Large intestine (tissue), 3 donors: ENCODE measurements around the gene CLDN9. TPM values are rescaled to one million over a fixed set of nuclear protein-coding genes. Genes with fewer than 3 reads are reported as not detected.

Source experiments
- DNase-seq, 2 donors: peaks; one replicate each; pipeline versions ENCODE4 v3.0.0 to v3.0.0-alpha.2; 2013
- H3K27ac ChIP-seq: one replicate; pipeline ENCODE4 v1.5.1; 2013; ENCODE audit warnings: low read length
- H3K27me3 ChIP-seq: 2 replicates; pipeline ENCODE4 v1.6.1; 2013; ENCODE audit warnings: low read length; ENCODE audit not compliant: control insufficient read depth, insufficient read depth
- H3K36me3 ChIP-seq: 2 replicates; pipeline ENCODE4 v1.6.1; 2013; ENCODE audit warnings: low read length; ENCODE audit not compliant: control insufficient read depth, insufficient read depth
- H3K4me1 ChIP-seq: one replicate; pipeline ENCODE4 v1.6.1; 2013; ENCODE audit warnings: low read length; ENCODE audit not compliant: control insufficient read depth, insufficient read depth
- H3K4me3 ChIP-seq: one replicate; pipeline ENCODE4 v1.5.1; 2013; ENCODE audit warnings: low read length
- H3K9me3 ChIP-seq: one replicate; pipeline ENCODE4 v1.6.1; 2013; ENCODE audit warnings: mild to moderate bottlenecking, low read depth, low read length, moderate library complexity; ENCODE audit not compliant: control insufficient read depth
- WGBS: methylation state at CpG from one replicate; pipeline ENCODE4 v1.1.5; 2013; ENCODE audit warnings: low lambda C conversion rate; ENCODE audit not compliant: insufficient coverage; 5-methylcytosine and 5-hydroxymethylcytosine counted together
- polyA plus RNA-seq: library from polyadenylated mRNA; unstranded; fragments of 120-200 nt; gene quantifications from one replicate; pipeline ENCODE4 v1.2.1, GENCODE V29; 2013

Gene CLDN9
- polyA plus RNA-seq, 1 donor = 5.2 TPM

- H3K27ac ChIP-seq = peak overlapping the region; percentile 35
- no peak for DNase-seq
- peaks cover 38% of the 10 kb centered on the region for H3K4me1 ChIP-seq
- H3K9me3 ChIP-seq = peaks cover 23% of the 10 kb centered on the region
- H3K27me3 ChIP-seq = peaks cover 51% of the 10 kb centered on the region
- peaks cover 11% of the 10 kb centered on the region for H3K36me3 ChIP-seq
- WGBS = no CpG with 5 or more reads among the region's 18 CpGs
- H3K4me3 ChIP-seq = peak overlapping the region; percentile 62
Measured at GRCh38 chr16:2968368-2968737, 44.4 kb upstream of the CLDN9 start.

- Histone ChIP-seq H3K27me3 (peaks cover 45% of the 10 kb centered on the region), H3K27ac (peak within 1 kb of the TSS; percentile 35), H3K4me3 (peak within 1 kb of the TSS; percentile 66), H3K36me3 (peaks cover 11% of the 10 kb centered on the region), H3K9me3 (peaks cover 22% of the 10 kb centered on the region), H3K4me1 (peaks cover 33% of the 10 kb centered on the region)
- peak; percentile 90 to 95 for DNase-seq
- no CpG with 5 or more reads among the region's 98 CpGs for WGBS
Measured at GRCh38 chr16:2968738-2969544, 43.8 kb upstream of the CLDN9 start, which contains the start of gene PAQR4. Gene PAQR4 (plus strand): TSS chr16:2969348. CDS start chr16:2969675, 327 bp downstream.

DNA sequence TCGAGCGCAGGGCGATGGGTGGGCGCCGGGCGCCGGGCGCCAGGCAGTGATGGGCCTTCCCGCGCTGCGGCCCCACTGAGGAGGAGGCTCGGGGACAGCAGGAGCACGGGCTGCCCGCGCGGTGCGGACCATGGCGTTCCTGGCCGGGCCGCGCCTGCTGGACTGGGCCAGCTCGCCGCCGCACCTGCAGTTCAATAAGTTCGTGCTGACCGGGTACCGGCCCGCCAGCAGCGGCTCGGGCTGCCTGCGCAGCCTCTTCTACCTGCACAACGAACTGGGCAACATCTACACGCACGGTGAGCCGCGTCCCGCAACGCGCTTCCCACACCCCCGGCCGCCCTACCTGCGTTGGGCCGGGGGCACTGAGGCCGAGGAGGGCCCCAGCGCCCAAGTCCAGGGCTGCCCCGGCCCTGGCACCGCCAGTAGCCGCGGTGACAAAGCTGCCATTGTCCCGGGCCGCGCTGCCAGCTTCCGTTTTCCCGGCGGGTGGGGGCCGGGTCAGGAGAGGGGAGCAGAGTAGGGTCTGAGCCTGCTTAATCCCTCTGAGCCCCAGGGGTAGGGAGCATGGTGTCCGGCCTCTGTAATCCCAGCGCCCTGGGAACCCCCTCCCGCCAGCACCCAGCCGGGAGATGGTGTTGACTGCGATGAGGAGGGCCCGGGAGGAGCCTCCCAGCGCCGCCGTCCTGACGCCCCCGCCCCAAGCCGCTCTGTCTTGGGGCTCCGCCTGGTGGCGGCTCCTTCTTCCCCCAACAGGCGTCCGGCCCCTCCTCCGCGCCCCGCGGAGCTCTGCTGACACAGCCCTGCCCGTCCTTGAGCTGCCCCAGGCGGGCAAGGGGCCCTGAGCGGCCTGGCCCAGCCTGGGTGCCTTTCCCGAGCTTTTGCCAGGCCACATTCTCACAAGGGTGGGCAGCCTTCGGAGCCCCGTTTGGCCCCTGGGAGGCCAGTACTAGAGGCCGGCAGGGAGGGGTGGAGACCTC is 42.9 kb upstream of the CLDN9 start:
- H3K27me3 ChIP-seq = peaks cover 37% of the 10 kb centered on the region
- no CpG with 5 or more reads among the region's 83 CpGs for WGBS
- peak; percentile 61 to 77 for DNase-seq
- peak overlapping the region; percentile 66 for H3K4me3 ChIP-seq
- peaks cover 11% of the 10 kb centered on the region for H3K36me3 ChIP-seq
- no peak overlapping the region for H3K27ac ChIP-seq
- peaks cover 27% of the 10 kb centered on the region for H3K4me1 ChIP-seq
- peaks cover 13% of the 10 kb centered on the region for H3K9me3 ChIP-seq

- peak overlapping the region; percentile 66 for H3K4me3 ChIP-seq
Measured at GRCh38 chr16:2970563-2970962, 42.2 kb upstream of the CLDN9 start.

GRCh38 chr16:2971134-2971984 is 41.4 kb upstream of the CLDN9 start:
- Histone ChIP-seq H3K36me3 (peaks cover 11% of the 10 kb centered on the region), H3K9me3 (peaks cover 10% of the 10 kb centered on the region), H3K4me1 (peaks cover 23% of the 10 kb centered on the region), H3K27ac (no peak overlapping the region), H3K27me3 (peaks cover 22% of the 10 kb centered on the region), H3K4me3 (no peak overlapping the region)
- no peak for DNase-seq
- no CpG with 5 or more reads among the region's 35 CpGs for WGBS

More at GRCh38 chr16:2970563-2970962, 42.2 kb upstream of the CLDN9 start:
- H3K27ac ChIP-seq = no peak overlapping the region
- no peak for DNase-seq
- peaks cover 23% of the 10 kb centered on the region for H3K4me1 ChIP-seq
- WGBS = no CpG with 5 or more reads among the region's 6 CpGs
- peaks cover 30% of the 10 kb centered on the region for H3K27me3 ChIP-seq
- H3K36me3 ChIP-seq = peaks cover 11% of the 10 kb centered on the region
- H3K9me3 ChIP-seq = peaks cover 15% of the 10 kb centered on the region

DNA sequence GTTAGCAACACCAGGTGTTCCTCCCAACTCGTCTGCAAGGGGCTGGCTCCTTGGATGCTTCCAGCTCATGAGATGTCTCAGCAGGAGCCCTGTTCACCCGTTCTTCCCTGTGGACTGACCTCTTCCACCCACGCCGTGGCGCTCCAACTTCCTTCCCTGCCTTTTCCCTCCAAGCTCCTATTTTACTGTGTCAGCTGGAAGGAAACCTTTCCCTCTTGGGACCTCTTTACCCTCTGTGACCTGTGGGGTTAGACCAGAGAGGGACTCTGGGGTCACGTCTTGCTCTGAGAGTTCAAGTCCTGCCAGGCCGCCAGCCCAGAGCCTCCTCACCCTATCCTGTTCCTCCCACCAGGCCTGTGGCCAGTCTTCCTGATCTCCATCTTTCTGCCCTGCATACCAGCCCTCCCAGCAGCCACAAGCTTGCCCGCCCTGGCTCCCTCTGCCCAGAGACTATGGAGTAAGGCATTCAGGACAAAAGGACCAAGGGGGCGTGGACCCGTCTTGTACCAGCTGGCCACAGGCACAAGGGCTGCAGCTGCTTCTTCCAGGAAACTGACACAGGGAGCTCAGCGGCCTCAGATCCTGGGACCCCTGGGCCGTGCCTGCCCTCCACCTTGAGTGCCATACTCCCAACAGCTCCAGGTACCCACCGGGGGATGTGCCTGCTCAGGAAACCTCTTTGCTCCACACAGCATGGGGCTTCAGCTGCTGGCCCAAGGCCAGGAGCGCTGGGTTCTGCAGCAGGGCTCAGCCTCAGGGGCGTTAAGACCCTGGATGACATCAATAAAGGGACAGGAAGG is 40.5 kb upstream of the CLDN9 start:
- Histone ChIP-seq H3K4me1 (peaks cover 23% of the 10 kb centered on the region), H3K27me3 (peaks cover 14% of the 10 kb centered on the region), H3K4me3 (no peak overlapping the region), H3K9me3 (peaks cover 10% of the 10 kb centered on the region), H3K27ac (no peak overlapping the region), H3K36me3 (peaks cover 11% of the 10 kb centered on the region)
- WGBS = no CpG with 5 or more reads among the region's 15 CpGs
- no peak for DNase-seq

DNA sequence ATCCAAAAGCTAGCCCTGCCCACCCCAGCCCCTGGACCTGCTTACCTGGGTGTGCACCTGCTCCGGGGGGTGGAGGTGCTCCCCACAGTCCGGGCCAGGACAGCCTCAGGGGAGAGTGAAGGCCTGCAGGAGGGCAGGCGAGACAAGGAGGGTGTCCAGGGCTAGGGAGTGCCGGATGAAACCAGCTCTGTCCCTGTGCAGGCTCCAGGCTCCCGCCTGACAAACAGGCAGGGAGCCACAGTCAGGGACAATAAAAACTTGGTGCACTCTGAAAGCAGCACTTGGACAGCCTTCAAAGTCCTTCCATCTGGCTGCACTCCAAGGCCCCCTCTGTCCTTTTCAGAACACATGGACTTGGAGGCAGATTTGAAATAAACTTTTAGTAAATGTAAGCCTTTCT is 39.6 kb upstream of the CLDN9 start:
- no peak overlapping the region for H3K27ac ChIP-seq
- H3K9me3 ChIP-seq = peaks cover 3% of the 10 kb centered on the region
- DNase-seq = no peak
- no CpG with 5 or more reads among the region's 5 CpGs for WGBS
- peaks cover 16% of the 10 kb centered on the region for H3K4me1 ChIP-seq
- peaks cover 5% of the 10 kb centered on the region for H3K27me3 ChIP-seq
- H3K4me3 ChIP-seq = no peak overlapping the region
- H3K36me3 ChIP-seq = peaks cover 11% of the 10 kb centered on the region

DNA sequence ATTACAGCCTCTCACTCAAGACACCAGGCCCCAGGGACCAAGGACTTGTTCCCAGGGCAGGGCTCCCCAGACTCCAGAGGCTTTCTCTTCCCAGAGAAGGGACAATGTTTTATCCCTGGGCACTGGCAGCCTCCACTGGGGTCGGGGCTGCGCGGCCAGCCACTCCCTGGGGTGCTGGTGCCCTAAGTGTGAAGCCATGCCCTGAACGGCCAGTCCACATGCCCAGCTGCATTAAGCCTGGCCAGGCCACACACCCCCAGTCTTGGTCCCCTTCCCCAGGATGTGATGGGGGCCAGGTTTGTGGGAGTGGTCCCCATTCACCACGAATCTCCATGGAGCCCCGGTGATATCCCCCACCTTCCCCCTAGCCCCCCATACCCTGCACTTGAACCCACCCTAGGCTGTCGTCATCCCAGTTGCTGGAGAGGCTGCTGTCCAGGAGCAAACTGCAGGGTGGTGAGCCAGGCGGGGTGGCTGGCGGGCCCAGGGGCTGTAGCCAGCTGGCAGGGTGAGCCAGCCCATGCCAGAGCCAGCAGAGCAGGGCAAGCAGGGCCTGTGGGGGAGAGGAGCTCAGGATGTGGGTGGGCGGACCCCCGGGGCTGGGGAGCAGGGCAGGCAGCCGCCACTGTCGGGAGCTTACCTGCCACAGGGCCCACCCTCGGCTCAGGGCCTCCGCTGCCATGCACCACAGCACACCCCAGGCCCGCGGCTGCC is 39.0 kb upstream of the CLDN9 start:
- no peaks in the 10 kb centered on the region for H3K27me3 ChIP-seq
- no CpG with 5 or more reads among the region's 17 CpGs for WGBS
- no peak for DNase-seq
- peaks cover 9% of the 10 kb centered on the region for H3K4me1 ChIP-seq
- no peak overlapping the region for H3K4me3 ChIP-seq
- no peak overlapping the region for H3K27ac ChIP-seq
- peaks cover 11% of the 10 kb centered on the region for H3K36me3 ChIP-seq
- peaks cover 3% of the 10 kb centered on the region for H3K9me3 ChIP-seq
